Peyer's patch (tissue), 4 donors: ENCODE results near the gene DMRT1. TPM values are rescaled to one million over a fixed set of nuclear protein-coding genes. Genes with fewer than 3 reads are reported as not detected.

Source experiments
- DNase-seq, 3 donors: peaks; one replicate each; pipeline ENCODE4 v3.0.0-alpha.2; 2017 to 2019
- H3K27ac ChIP-seq, 4 donors: fragments of 200-600 bp; sonication (generic); one replicate each; pipeline ENCODE4 v1.5.1; 2016 to 2019
- H3K27me3 ChIP-seq, 2 donors: fragments of 200-600 bp; sonication (generic); one replicate each; pipeline ENCODE4 v1.5.1; 2019
- H3K36me3 ChIP-seq, 3 donors: fragments of 200-600 bp; sonication (generic); one replicate each; pipeline ENCODE4 v1.5.1; 2016 to 2019
- H3K4me1 ChIP-seq, 4 donors: fragments of 200-600 bp; sonication (generic); one replicate each; pipeline ENCODE4 v1.5.1; 2016 to 2019
- H3K4me3 ChIP-seq, 4 donors: fragments of 200-600 bp; sonication (generic); 1 replicate in 3 of 4; 2 replicates in 1 of 4; pipeline ENCODE4 v1.5.1; 2016 to 2019; ENCODE audit warnings: mild to moderate bottlenecking in 1 of 4
- H3K9me3 ChIP-seq, 4 donors: fragments of 200-600 bp; sonication (generic); one replicate each; pipeline ENCODE4 v1.5.1; 2016 to 2019; ENCODE audit warnings: mild to moderate bottlenecking in 1 of 4
- POLR2A ChIP-seq, 2 donors: fragments of 450-650 bp; IDR thresholded peaks; one replicate each; pipeline ENCODE4 v1.5.1; 2017; ENCODE audit warnings: antibody characterized with exemption in 2 of 2, mild to moderate bottlenecking in 2 of 2, moderate library complexity in 2 of 2
- total RNA-seq, 4 donors: library from RNA; depleted of rRNA; stranded (reverse); fragments of >200 nt; gene quantifications; one replicate each; pipeline ENCODE4 v1.1.0, GENCODE V29; 2016
- TF ChIP-seq, protein P1 (sequence below), 6 experiments: fragments of 450-650 bp in 4 of 6; fragments of 200-600 bp in 2 of 6; sonication (generic) in 1 of 6; IDR thresholded peaks; one replicate each; pipeline ENCODE4 v1.5.1; 2017 to 2019; ENCODE audit warnings: antibody characterized with exemption in 6 of 6, mild to moderate bottlenecking in 3 of 6, moderate library complexity in 1 of 6

The DMRT1 gene
- total RNA-seq, 4 donors from 2014 or later = not detected

DNA sequence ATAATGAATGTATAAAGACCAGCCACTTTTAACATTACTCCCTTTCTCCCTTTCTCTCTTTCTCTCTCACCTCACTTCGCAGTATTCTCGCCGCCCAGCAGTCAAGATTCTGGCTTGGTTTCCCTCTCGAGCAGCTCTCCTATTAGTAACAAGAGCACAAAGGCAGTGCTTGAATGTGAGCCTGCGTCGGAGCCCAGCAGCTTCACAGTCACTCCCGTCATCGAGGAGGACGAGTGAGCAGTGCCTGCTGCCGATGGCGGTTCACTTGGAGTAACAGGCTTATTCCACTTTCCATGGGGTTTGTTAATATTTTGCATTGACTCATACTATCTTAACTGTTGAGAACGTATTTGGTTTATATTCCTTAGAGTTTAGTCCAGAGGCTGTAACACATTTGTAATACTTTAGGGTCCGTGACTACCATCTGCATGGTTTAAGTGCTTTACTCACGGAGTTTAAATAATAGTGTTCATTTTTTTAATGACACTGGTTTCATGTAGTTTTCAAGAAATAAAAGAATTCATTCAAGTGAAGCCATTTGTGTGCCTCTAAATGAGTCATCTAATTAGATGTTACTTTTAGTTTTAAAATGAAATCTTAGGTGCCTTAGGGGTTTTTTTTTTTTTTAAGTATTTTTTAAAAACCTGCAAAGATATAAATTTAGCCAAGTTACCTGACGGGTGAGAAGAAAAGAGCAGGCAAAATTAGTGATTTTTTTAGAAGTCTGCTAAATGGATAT lies 126.6 kb downstream of the DMRT1 start:
- Histone ChIP-seq H3K4me1 (peaks cover 0 to 27% (median 2%) of the 10 kb centered on the region in 4 donors), H3K9me3 (no peaks in the 10 kb centered on the region), H3K27ac (no peak overlapping the region), H3K4me3 (no peak overlapping the region), H3K27me3 (peaks cover 3 to 57% of the 10 kb centered on the region in 2 donors), H3K36me3 (no peaks in the 10 kb centered on the region)
- no peak for DNase-seq
- TF ChIP-seq, protein P1, sequence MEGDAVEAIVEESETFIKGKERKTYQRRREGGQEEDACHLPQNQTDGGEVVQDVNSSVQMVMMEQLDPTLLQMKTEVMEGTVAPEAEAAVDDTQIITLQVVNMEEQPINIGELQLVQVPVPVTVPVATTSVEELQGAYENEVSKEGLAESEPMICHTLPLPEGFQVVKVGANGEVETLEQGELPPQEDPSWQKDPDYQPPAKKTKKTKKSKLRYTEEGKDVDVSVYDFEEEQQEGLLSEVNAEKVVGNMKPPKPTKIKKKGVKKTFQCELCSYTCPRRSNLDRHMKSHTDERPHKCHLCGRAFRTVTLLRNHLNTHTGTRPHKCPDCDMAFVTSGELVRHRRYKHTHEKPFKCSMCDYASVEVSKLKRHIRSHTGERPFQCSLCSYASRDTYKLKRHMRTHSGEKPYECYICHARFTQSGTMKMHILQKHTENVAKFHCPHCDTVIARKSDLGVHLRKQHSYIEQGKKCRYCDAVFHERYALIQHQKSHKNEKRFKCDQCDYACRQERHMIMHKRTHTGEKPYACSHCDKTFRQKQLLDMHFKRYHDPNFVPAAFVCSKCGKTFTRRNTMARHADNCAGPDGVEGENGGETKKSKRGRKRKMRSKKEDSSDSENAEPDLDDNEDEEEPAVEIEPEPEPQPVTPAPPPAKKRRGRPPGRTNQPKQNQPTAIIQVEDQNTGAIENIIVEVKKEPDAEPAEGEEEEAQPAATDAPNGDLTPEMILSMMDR (IDR thresholded peaks at IDR 0.05) = no peak
- TF ChIP-seq POLR2A (IDR thresholded peaks at IDR 0.05) = no peak

DNA sequence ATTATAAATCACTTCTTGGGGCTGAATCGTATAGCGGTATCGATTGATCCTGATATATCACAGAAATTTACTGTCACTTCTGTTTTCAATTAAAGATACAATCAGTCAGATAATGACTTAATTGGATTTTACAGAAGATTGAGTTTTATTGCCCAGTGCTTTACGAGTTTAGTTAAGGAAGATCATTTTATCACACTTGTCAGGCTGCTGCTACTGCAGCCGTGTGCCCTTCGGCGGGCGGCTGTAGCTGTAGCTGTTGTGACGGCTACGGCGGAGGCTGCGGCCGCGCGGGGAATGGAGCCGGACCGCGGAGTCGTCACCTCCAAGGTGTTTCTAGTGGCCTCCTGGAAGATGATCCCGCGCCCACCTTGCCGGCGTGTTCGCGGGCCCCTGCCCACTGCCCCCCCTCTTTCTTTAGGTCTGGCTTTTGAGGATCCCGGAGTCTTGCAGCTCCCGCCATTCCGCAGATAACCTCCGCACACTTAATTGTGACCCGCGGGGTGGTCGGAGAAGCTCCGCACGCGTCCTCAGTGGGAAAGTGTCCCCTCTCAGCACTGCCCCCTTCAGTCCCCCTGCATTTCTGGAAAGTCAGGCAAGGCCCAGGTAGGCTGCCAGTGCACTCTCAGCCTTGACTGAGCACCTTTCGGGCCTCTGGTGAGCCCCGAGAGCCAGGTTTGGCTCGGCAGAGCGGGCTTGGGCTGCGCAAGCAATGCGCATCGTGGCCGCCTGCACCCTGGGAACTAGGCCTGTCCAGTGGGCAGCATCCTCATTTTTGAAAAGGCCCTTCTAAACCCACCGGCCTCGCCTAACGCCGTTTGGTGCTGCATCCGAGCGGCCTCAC lies 128.0 kb downstream of the DMRT1 start:
- H3K4me3 ChIP-seq = no peak overlapping the region
- H3K27me3 ChIP-seq = peaks cover 3 to 71% of the 10 kb centered on the region in 2 donors
- no peak for DNase-seq

DNA sequence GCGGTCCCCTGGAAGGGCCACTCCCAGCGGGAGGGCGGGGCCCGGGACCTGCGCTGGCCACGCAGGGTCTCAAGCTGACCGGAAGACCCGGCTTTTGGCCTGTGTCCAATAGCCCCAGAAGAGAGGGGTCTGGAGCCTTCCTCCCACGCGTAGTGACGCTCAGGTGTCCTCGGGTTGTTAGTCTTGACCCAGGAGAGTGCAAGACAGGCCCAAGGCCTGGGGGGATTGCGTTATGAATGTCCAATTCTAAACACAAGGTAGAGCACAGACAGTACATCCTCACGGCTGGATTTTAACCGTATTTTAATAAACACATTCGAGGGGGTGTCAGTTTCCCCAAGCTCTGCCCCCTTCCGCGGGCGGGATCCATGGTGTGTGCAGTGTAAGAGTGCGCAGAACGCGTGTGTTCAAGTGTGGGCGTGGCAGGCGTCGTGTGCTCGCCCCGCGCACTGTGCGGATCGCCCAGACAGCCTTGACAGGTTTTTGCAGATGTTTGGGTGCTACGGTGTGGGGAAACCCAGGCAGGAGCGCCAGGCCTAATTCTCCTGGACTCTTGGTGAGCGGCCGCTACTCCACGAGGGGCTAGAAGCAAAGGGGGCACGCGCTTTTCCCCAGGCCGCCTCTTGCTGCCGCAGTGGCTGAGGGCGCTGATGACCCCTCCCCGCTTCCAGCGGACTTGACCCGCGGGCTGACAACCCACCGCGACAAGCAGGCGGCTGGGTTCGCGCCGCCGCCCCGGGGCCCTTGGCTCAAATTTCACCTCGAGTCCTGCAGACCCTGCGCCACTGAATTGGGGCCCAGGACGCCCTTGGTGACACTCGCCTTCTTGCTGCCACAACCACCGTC lies 128.9 kb downstream of the DMRT1 start:
- no peak for TF ChIP-seq POLR2A (IDR thresholded peaks at IDR 0.05)
- TF ChIP-seq, protein P1 (IDR thresholded peaks at IDR 0.05) = no peak
- DNase-seq = no peak
- Histone ChIP-seq H3K9me3 (no peaks in the 10 kb centered on the region), H3K27me3 (peaks cover 3 to 77% of the 10 kb centered on the region in 2 donors), H3K4me3 (no peak overlapping the region), H3K36me3 (no peaks in the 10 kb centered on the region), H3K27ac (no peak overlapping the region), H3K4me1 (peaks cover 0 to 27% (median 2%) of the 10 kb centered on the region in 4 donors)

More for the DNA sequence above, 128.0 kb downstream of the DMRT1 start:
- Histone ChIP-seq H3K4me1 (peaks cover 0 to 27% (median 2%) of the 10 kb centered on the region in 4 donors), H3K27ac (no peak overlapping the region), H3K9me3 (no peaks in the 10 kb centered on the region), H3K36me3 (no peaks in the 10 kb centered on the region)
- no peak for TF ChIP-seq POLR2A (IDR thresholded peaks at IDR 0.05)
- TF ChIP-seq, protein P1 (IDR thresholded peaks at IDR 0.05) = no peak

DNA sequence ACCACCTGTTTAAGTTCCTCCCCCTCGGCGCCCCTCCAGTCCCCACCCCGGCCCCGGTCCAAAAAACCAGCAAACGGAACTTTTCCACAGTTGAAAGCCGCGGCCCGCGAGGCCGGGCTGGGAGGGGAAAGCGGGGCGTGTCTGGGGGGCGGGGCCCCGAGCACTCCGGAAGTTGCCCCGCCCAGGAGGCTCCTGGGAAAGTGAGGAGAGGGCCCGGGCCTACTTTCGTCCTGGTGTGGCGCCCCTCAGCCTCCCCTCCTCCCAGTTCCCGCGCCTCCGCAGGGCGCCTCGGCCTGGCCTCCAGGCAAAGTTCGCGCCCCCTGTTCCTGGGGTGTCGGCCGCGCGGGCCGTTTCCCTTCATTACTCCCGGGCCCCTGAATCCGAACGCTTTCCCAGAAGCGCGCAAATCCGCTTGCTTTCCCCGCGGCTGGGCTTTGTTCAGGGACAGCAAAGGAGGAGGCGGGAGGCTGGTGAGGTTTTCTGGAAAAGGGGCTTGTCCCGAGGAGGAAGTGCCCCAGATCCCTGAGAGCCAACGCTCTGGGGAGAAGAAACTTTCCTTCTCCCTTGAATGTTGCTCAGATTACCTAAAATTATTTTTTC lies 130.5 kb downstream of the DMRT1 start:
- TF ChIP-seq POLR2A (IDR thresholded peaks at IDR 0.05) = no peak
- TF ChIP-seq, protein P1 (IDR thresholded peaks at IDR 0.05) = no peak
- Histone ChIP-seq H3K4me3 (peak overlapping the region; percentile 15 to 54 (median 36)), H3K9me3 (no peaks in the 10 kb centered on the region), H3K27me3 (peaks cover 3 to 87% of the 10 kb centered on the region in 2 donors), H3K4me1 (peaks cover 0 to 37% (median 2%) of the 10 kb centered on the region in 4 donors), H3K36me3 (no peaks in the 10 kb centered on the region), H3K27ac (no peak overlapping the region)
- DNase-seq = no peak
